ENCODE measurements around the gene NUP93.

NUP93 gene

GRCh38 chr16:56892705-56893104 lies 162.8 kb downstream of the NUP93 start:
- DNase-seq (ENCODE audit: low read depth in 2 of 2): no peak

DNA sequence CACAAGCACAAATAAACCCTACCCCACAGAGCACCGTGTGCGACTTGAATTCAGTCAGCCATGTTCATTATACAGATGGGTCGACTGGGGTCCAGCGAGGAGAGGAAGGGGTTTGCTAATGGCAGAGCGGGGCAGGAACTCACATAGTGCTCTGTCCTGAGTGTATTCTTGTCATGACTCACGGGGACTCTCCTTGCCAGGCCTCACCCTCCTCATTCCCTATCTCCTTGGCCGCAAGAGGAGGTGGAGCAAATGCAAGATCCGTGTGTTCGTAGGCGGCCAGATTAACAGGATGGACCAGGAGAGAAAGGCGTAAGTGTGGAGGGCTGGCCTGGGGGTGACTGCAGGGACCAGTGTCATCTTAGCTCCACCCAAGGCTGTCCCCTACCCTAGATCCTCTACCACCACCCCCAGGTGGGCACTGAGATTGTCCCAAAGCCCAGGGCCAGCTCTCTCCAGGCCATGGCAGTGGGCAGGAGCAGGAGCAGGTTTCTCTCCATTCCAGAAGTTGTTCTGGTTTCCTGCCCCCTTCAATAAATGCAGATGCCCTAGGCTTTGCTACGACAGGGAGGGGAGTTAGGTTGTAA lies 164.5 kb downstream of the NUP93 start:
- DNase-seq (ENCODE audit: low read depth in 2 of 2): no peak

DNA sequence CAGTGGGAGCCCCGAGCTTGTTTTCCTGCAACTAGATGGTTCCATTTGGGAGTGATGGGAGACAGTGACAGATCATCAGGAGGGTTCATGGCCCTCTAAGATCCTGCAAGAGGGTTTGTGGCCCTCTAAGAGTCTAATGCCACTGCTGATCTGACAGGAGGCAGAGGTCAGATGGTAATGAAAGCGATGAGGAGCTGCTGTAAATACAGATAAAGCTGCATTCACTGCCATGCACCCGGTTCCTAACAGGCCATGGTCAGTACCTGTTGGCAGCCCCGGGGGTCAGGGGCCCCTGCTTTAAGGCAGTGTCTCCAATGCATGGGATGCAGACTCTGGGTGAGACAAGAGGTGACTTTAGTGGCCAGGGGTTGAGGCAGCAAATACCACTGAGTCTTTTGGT lies 165.9 kb downstream of the NUP93 start:
- no peak for DNase-seq (ENCODE audit: low read depth in 2 of 2)

- no peak for DNase-seq (ENCODE audit: low read depth in 2 of 2)
These were observed 166.3 kb downstream of the NUP93 start for GRCh38 chr16:56896244-56896643.

DNA sequence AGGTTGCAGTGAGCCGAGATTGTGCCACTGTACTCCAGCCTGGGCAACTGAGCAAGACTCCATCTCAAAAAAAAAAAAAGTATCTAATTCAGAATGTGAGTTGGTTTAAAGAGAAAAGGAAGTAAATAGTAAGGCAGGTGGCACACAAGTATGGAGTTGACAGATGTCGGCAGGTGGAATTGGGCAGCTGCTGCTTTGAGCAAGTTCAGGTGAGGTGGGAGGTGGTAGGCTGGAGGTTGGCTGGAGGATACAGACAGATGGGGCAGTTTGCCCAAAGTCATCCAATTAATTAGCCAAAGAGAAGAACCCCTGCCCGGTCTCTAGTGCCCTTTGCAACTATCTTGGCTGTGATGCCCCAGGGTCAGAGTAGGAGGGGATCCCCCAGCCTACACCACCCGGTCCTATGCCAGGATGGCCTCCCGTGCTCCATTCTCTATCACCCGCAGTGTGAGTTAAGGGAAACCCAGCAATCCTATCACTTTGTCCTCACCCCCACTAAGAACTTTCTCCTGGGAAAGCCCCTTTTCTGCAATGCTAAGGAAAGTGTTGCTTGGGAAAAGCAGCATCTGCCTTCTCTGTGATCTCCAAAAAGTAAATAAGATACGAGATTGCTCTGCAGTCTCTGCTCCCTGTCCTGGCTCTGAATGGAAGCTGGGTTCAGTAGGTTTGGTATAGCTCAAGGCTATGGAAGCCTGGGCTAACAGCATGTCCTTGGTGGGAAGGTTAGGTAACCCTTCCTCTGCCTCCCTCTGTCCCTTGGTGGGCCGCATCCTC lies 167.3 kb downstream of the NUP93 start:
- DNase-seq (ENCODE audit: low read depth in 2 of 2): no peak

DNA sequence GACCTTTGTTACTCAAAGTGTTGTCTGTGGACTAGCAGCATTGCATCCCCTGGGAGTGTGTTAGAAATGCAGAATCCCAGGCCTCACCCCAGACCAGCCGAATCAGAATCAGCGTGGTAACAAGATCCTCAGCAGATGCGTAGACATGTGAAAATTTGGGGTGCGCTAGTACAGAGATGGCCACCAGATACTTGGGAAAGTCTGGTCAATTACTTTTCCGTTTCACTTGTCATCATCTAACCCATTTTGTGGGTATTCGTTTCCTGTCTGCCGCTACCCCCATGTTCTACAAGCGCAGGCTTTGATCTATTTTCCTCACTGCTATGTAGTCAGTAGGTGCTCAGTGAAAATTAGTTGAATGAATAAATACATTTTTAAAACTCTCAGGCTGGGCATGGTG lies 168.9 kb downstream of the NUP93 start:
- no peak for DNase-seq (ENCODE audit: low read depth in 2 of 2)

Measured in stimulated activated CD8-positive, alpha-beta memory T cell treated with anti-CD3 and anti-CD28 coated beads, Interleukin-7, amount 100 ng/mL, for 1 hour (primary cell).